Activated naive CD8-positive, alpha-beta T cell treated with anti-CD3 and anti-CD28 coated beads, Interleukin-2, amount 50 U/mL, for 24 hours (primary cell): ENCODE data around the gene NEDD4L.

Source experiments
- ATAC-seq: fragments of 150-1000 bp; cut with Tn5 transposase; one replicate; pipeline ENCODE4 v1.10.0; 2021
- DNase-seq: peaks from one replicate; pipeline ENCODE4 v3.0.0; 2021
- H3K27ac Mint-ChIP-seq: one replicate; pipeline ENCODE4 v1.8.0; 2021; ENCODE audit warnings: mild to moderate bottlenecking, mixed read lengths
- H3K27me3 Mint-ChIP-seq: one replicate; pipeline ENCODE4 v1.8.0; 2021; ENCODE audit warnings: mixed read lengths
- H3K36me3 Mint-ChIP-seq: one replicate; pipeline ENCODE4 v1.8.0; 2021; ENCODE audit warnings: low read depth, mixed read lengths
- H3K4me1 Mint-ChIP-seq: one replicate; pipeline ENCODE4 v1.8.0; 2021; ENCODE audit warnings: mixed read lengths
- H3K4me3 Mint-ChIP-seq: one replicate; pipeline ENCODE4 v1.8.0; 2021; ENCODE audit warnings: mild to moderate bottlenecking, moderate library complexity, mixed read lengths
- H3K9me3 Mint-ChIP-seq: one replicate; pipeline ENCODE4 v1.8.0; 2021; ENCODE audit warnings: mixed read lengths

NEDD4L gene

DNA sequence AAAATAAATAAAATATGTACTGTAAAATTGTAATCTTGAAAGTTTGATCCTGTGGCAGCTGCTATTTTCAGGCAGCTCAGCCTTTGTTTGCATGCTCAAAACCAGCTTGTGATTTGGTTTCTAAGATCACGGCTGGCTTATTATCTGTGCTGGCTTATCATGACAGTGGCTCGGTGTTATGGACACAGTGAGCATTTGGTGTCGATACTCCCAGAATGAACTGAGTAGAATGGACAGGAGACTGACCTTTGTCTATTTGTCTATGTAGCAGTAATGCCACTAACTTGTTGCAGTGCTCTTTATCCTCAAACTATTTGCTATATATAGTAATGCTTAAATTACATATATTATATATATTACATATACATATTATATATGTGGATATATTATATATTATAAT, 58.8 kb downstream of the NEDD4L start:
- Mint-ChIP-seq H3K9me3 (no peaks in the 10 kb centered on the region), H3K4me1 (peaks cover 5% of the 10 kb centered on the region), H3K27me3 (peaks cover 6% of the 10 kb centered on the region), H3K4me3 (no peak overlapping the region), H3K36me3 (no peaks in the 10 kb centered on the region), H3K27ac (no peak overlapping the region)
- ATAC-seq (no peak), DNase-seq (no peak)

DNA sequence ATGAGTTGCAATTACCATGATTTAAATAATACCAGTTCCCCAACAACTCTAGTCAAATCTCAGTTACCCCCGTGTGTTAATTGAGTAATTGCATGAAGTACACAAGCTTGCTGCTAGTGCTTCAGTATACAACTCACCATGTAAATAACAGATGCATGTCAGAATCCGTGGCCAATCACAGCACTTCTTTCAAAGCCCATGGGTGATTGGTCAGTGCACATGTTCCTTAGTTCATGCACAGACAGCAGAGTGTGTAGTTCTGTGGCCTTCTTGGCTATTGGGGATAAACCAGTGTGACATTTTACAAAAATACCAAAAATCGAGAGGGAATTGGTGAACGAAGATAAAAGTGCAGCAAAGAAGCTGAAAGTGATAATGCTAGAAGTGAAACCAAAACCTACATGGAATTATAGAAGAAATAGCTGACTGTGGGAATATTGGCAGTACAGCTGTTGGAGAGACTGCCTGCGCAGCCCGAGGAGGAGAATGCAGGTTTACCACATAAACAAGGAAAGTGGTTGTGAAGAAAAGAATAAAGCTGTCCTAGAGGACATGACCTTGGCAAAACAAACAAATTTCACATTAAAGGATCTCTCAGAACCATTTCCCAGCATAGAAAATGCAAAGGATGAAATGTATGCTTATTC, 59.4 kb downstream of the NEDD4L start:
- Mint-ChIP-seq H3K9me3 (no peaks in the 10 kb centered on the region), H3K27ac (no peak overlapping the region), H3K4me1 (peaks cover 5% of the 10 kb centered on the region), H3K27me3 (peaks cover 6% of the 10 kb centered on the region), H3K36me3 (no peaks in the 10 kb centered on the region), H3K4me3 (no peak overlapping the region)
- ATAC-seq = no peak
- DNase-seq = no peak

DNA sequence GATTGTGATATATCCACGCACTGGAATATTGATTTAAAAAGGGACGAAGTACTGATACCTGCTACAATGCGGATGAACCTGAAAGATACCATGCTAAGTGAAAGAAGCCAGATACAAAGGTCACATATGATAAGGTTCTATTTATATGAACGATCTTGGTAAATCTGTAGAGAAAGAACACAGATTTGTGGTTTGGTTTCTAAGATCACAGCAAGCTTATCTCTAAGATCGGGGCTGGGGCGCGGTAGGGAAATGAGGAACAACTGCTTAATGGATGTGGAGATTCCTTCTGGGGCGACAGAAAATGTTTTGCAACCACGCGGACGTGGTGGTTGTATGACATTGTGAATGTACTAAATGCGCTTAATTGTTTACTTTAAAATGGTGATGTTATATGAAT, 60.1 kb downstream of the NEDD4L start:
- no peak overlapping the region for H3K4me3 Mint-ChIP-seq
- H3K36me3 Mint-ChIP-seq = no peaks in the 10 kb centered on the region
- no peaks in the 10 kb centered on the region for H3K9me3 Mint-ChIP-seq
- H3K4me1 Mint-ChIP-seq = peaks cover 5% of the 10 kb centered on the region
- H3K27me3 Mint-ChIP-seq = peaks cover 6% of the 10 kb centered on the region
- no peak for ATAC-seq
- DNase-seq = no peak
- no peak overlapping the region for H3K27ac Mint-ChIP-seq

DNA sequence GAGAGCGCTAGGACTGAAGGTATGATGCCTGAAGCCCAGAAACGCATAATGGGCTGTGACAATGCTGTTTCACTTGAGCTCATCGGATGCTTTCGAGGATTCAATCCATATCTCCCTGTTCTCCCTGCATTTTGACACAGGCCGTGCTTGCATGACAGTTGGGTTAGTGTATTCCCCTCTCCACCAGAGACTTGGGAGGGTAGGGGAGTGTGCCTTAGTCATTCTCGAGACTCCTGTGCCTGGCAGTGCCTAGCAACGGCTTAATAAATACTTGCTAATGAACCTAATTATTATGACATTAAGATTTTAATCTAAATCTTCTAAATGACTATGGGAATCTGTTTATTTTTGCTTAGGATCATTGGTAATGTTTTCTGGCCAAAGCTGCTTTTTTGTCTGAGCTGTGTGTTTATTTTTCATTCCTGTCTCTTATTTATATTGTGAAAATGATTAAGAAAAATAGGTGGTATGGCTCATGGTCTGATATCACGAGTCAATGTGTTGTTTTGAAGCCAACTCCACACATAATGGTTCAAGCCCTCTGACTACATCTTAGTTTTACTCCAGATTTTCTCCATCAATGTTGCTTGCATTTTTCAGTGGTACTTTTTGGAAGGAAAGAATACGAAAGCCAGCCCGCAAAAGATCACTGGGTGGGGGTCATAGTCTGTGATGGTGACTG, 61.3 kb downstream of the NEDD4L start:
- H3K4me1 Mint-ChIP-seq = peaks cover 5% of the 10 kb centered on the region
- peaks cover 6% of the 10 kb centered on the region for H3K27me3 Mint-ChIP-seq
- H3K4me3 Mint-ChIP-seq = no peak overlapping the region
- H3K27ac Mint-ChIP-seq = no peak overlapping the region
- no peaks in the 10 kb centered on the region for H3K36me3 Mint-ChIP-seq
- ATAC-seq = no peak
- H3K9me3 Mint-ChIP-seq = no peaks in the 10 kb centered on the region
- no peak for DNase-seq

DNA sequence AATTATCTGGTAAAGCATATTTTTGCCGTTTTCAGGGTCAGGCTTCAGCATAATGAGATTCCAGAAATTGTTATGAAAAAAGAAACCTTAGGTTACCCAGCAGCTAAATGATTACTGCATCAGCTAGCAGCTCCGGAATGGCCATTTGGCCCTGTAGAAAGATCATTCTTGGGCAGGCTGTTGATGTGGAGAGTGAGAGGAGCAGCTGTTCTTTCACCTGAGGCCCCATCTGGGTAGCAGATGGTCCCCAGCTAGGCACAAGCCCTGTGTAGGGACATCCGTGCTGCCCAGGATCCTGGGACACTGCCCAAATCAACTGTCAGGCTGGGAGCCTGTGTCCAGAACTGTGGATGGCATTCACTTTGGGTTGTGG, 61.8 kb downstream of the NEDD4L start:
- no peaks in the 10 kb centered on the region for H3K9me3 Mint-ChIP-seq
- no peak for DNase-seq
- no peak for ATAC-seq
- peaks cover 6% of the 10 kb centered on the region for H3K27me3 Mint-ChIP-seq
- no peak overlapping the region for H3K4me3 Mint-ChIP-seq
- peaks cover 5% of the 10 kb centered on the region for H3K4me1 Mint-ChIP-seq
- H3K27ac Mint-ChIP-seq = no peak overlapping the region
- no peaks in the 10 kb centered on the region for H3K36me3 Mint-ChIP-seq

DNA sequence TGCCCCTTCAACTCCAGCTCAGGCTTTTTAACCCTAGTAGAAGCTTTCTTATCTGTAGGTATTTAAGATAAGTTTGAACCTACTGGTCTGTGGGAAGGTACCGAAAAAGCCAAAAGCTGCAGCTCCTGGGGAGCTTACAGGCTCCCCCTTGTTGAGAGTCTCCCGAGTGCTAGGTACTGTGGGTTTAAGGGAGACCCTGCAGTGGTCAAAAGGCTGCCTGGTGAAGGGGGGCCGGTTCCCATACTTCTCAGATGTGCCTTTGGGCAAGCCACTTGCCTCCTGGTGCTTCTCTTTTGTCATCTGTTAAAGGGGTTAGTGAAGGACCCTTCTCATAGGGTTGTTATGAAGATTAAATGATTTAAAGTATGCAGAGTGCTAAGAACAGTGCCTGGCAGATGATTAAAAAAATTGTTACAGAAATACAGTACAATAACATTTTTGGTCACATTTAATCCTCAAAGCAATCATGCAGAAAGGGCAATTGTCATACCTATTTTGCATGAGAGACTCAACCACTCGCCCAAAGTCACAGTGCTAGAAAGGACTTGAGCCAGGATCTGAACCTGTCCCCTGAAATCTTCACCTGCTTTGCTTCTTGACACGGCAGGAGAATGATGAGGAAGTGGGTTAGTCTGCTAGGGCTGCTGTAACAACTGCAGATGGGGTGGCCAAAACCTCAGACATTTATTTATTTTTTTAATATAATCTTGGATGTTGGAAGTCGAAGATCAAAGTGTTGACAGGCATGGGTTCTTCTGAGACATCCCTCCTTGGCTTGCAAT, 62.5 kb downstream of the NEDD4L start:
- no peak overlapping the region for H3K4me3 Mint-ChIP-seq
- H3K27ac Mint-ChIP-seq = no peak overlapping the region
- ATAC-seq (no peak), DNase-seq (no peak)
- no peaks in the 10 kb centered on the region for H3K9me3 Mint-ChIP-seq
- H3K4me1 Mint-ChIP-seq = peaks cover 5% of the 10 kb centered on the region
- H3K27me3 Mint-ChIP-seq = peaks cover 8% of the 10 kb centered on the region
- H3K36me3 Mint-ChIP-seq = no peaks in the 10 kb centered on the region

DNA sequence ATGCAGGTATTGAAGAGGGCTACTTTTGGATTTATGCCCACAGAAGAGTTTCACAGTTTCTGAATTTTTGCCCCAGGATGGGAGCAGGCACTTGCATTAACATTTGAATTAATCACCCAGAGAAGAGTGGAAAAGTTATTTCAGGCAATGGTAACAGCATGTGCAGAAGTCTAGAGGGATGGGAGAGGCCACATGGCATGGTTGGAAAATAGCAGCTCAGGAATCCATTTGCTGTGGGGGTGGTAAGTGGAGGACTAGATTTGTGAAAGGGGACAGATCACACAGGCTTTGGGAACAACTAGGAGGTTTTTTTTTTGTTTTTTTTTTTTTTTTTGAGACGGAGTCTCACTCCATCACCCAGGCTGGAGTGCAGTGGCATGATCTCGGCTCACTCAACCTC, 65.2 kb downstream of the NEDD4L start:
- no peak overlapping the region for H3K27ac Mint-ChIP-seq
- H3K4me3 Mint-ChIP-seq = no peak overlapping the region
- no peaks in the 10 kb centered on the region for H3K36me3 Mint-ChIP-seq
- DNase-seq (no peak), ATAC-seq (no peak)
- H3K4me1 Mint-ChIP-seq = peaks cover 6% of the 10 kb centered on the region
- H3K9me3 Mint-ChIP-seq = no peaks in the 10 kb centered on the region
- H3K27me3 Mint-ChIP-seq = peaks cover 2% of the 10 kb centered on the region

DNA sequence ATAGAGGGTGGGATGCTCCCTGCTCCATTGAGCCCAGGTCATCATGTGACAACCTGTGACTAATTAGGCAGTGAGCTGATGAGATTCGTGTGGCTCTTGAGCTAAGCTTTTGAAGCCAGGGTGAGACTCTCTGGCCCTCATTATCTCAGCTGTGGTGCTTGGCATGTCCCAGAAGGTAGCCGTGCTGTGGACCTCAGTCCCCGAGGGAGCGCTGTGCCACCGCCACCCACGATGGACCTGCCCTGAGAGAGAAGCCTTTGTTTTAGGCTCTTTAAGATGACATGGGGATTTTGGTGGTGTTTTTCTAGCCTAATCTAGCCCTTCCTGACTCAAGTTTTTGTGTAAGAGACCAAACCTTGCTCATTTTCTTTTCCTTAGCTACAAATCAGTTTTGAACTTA, 66.4 kb downstream of the NEDD4L start:
- H3K4me3 Mint-ChIP-seq = no peak overlapping the region
- H3K9me3 Mint-ChIP-seq = no peaks in the 10 kb centered on the region
- H3K27ac Mint-ChIP-seq = no peak overlapping the region
- peaks cover 6% of the 10 kb centered on the region for H3K4me1 Mint-ChIP-seq
- ATAC-seq = no peak
- H3K27me3 Mint-ChIP-seq = peaks cover 2% of the 10 kb centered on the region
- H3K36me3 Mint-ChIP-seq = no peaks in the 10 kb centered on the region
- DNase-seq = no peak

DNA sequence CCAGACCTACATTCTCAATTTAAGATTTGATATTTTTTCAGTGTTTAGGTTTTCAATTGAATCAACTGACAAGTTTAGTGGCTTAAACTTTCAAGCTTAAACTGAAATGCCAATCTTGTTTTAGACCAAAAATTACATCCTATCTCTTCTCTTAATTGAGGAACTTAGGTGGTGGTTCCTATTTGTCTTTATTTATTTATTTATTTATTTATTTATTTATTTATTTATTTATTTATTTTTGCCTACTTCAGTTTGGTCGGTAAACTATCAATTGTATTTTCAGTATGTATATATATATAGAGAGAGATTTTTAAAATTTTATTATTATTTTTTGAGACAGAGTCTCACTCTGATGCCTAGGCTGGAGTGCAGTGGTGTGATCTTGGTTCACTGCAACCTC, 68.1 kb downstream of the NEDD4L start:
- no peaks in the 10 kb centered on the region for H3K36me3 Mint-ChIP-seq
- H3K27me3 Mint-ChIP-seq = peaks cover 2% of the 10 kb centered on the region
- DNase-seq (no peak), ATAC-seq (no peak)
- no peak overlapping the region for H3K27ac Mint-ChIP-seq
- no peak overlapping the region for H3K4me3 Mint-ChIP-seq
- no peaks in the 10 kb centered on the region for H3K9me3 Mint-ChIP-seq
- peaks cover 6% of the 10 kb centered on the region for H3K4me1 Mint-ChIP-seq

DNA sequence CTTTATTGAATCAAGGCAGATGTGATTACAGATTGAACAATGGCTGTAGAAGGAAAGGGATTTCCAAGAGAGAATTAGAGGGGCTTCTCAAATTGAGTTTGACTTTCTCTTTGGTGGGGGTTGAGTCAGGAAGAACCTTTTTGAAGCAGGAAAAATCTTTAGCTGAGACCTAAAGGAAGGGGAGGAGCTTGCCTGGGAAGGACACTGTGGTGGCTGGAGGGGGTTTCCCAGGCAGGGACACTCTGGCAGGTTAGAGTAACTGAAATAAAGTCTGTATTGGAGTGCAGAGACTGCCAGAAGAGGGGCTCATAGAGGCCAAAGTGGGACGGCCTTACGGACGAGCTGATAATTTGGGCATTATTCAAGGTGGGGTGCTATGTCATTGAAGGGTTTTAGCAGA, 69.3 kb downstream of the NEDD4L start:
- H3K27ac Mint-ChIP-seq = no peak overlapping the region
- H3K27me3 Mint-ChIP-seq = peaks cover 2% of the 10 kb centered on the region
- no peaks in the 10 kb centered on the region for H3K9me3 Mint-ChIP-seq
- no peak overlapping the region for H3K4me3 Mint-ChIP-seq
- no peaks in the 10 kb centered on the region for H3K36me3 Mint-ChIP-seq
- no peak for ATAC-seq
- no peak for DNase-seq
- peaks cover 6% of the 10 kb centered on the region for H3K4me1 Mint-ChIP-seq

DNA sequence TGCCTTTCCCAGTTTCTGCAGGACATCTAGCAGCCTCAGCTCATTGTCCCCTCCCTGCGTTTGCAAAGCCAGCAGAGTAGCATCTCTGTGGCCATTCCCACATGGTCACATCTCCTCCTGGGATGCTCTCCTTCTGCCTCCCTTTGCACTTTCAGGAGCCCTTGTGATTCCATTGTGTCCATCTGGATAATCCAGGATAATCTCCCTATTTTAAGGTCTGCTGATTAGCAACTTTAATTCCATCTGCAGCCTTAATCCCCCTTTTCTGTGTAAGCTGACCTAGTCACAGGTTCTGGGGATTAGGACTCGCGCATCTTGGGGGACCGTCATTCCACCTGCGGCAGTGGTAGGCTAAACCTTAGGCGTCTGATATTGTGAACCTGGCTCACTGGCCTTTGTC, 70.7 kb downstream of the NEDD4L start:
- Mint-ChIP-seq H3K9me3 (no peaks in the 10 kb centered on the region), H3K27ac (no peak overlapping the region), H3K27me3 (peaks cover 2% of the 10 kb centered on the region), H3K4me1 (peaks cover 6% of the 10 kb centered on the region), H3K4me3 (no peak overlapping the region), H3K36me3 (no peaks in the 10 kb centered on the region)
- no peak for ATAC-seq
- no peak for DNase-seq

DNA sequence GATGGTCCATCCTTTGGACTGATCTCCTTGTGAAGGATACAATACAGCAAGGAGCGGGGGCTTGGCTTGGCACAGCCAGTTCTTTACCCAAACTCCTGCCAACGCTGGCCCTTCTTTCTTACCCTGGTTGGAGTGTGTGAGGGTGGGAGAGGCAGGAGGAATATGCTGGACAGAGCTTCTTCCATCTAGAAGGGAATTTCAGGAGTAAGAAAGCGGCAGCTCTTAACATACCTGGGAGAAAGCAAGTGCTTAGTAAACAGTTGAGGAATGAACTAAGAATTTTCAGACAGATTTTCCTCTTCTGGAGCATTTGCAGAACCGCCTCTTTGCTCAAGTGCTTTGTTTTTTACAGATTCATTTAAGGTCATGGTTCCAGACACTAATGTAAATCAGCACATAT, 72.8 kb downstream of the NEDD4L start:
- Mint-ChIP-seq H3K27me3 (no peaks in the 10 kb centered on the region), H3K36me3 (no peaks in the 10 kb centered on the region), H3K27ac (no peak overlapping the region), H3K9me3 (no peaks in the 10 kb centered on the region), H3K4me1 (peaks cover 6% of the 10 kb centered on the region), H3K4me3 (no peak overlapping the region)
- DNase-seq = no peak
- ATAC-seq = no peak

DNA sequence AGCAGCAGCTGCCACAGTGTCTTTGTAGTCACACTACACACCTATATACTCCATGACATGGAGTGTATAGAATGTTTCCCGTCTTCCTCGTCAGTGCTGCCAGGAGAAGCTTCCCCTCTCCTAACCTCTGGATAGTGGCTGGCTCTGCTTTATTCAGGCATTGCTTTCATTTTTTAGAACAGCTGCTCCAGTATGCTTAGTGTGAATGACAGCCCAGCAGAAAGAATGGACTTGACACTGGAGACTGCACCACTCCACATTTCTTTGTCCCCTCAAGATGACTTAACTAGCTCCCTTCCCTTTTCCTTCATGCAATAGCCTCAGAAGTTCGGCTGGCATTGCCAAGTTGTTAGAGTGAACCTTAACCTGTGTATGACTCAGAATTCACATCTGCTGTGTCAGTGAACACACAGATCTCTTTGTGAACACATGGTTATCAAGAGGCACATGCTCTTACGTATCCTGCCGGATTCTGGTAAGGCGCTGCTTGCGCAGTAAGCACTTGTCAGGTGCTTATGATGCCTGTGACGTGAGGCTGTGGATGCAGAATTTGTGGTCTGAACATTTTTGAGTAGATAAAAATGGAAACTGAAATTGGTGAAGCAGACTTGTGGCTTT, 73.9 kb downstream of the NEDD4L start:
- H3K36me3 Mint-ChIP-seq = no peaks in the 10 kb centered on the region
- no peak for DNase-seq

DNA sequence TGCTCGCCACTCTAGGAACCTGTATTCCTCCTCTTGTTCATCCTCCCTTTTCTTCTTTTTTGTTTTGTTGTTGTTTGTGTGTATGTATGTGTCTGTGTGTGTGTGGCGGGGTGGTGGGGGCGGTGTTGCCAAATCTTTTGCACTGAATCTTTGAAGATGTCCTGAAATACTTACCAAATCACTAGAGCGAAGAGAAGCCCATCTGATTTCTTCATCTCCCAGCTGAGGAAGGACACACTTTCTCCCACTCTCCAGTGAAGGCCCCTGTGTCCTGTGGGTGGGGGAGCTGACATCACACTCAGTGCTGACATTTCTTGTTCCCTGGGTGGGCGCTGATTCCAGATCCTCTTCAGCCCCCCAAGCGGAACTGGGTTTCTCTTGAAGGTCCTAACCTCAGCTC, 74.5 kb downstream of the NEDD4L start:
- Mint-ChIP-seq H3K4me3 (no peak overlapping the region), H3K27me3 (no peaks in the 10 kb centered on the region), H3K9me3 (no peaks in the 10 kb centered on the region), H3K36me3 (no peaks in the 10 kb centered on the region), H3K4me1 (peaks cover under 1% of the 10 kb centered on the region), H3K27ac (no peak overlapping the region)
- DNase-seq = no peak
- ATAC-seq = no peak

More for the DNA sequence above, 73.9 kb downstream of the NEDD4L start:
- Mint-ChIP-seq H3K27ac (no peak overlapping the region), H3K27me3 (no peaks in the 10 kb centered on the region), H3K4me3 (no peak overlapping the region), H3K9me3 (no peaks in the 10 kb centered on the region), H3K4me1 (peaks cover 6% of the 10 kb centered on the region)
- no peak for ATAC-seq

DNA sequence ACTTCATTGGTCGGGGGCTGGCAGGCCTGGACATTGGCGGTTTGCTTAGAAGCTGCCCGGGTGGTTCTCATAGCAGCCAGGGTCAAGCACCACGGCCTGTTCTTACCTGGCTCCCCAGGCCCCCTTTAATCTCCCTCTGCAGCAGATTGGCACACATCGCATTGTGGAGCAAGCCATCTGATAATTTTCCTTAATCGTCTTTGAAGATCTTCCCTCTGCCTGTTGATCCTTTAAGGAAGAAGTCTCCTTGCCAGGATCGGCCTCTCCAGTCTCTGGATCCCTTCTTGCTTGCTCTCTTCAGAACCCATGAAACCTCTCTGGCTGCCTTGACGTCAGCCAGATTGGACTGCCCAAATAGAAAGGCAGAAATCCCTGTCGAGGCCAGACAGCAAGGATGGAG, 75.8 kb downstream of the NEDD4L start:
- Mint-ChIP-seq H3K4me3 (no peak overlapping the region), H3K9me3 (no peaks in the 10 kb centered on the region), H3K36me3 (no peaks in the 10 kb centered on the region), H3K27ac (no peak overlapping the region), H3K4me1 (peaks cover 5% of the 10 kb centered on the region), H3K27me3 (no peaks in the 10 kb centered on the region)
- ATAC-seq = no peak
- DNase-seq = no peak
